Measurements from ENCODE around the gene MAB21L2. TPM values are rescaled to one million over a fixed set of nuclear protein-coding genes. Genes with fewer than 3 reads are reported as not detected.
A peak's percentile ranks its signal among the peaks of the same experiment; 100 is the strongest.

The MAB21L2 gene
- total and polyA plus RNA-seq, 2 experiments from 2014 or later = not detected

GRCh38 chr4:150567070-150567469 lies 14.9 kb upstream of the MAB21L2 start:
- Histone ChIP-seq H3K9me3 (ENCODE audit: low read depth) (no peaks in the 10 kb centered on the region), H3F3A (ENCODE audit: insufficient read depth) (0 out of 2 replicates have a peak, but pooled peaks cover 6% of the 10 kb centered on the region), H3K9ac (no peak overlapping the region), H2AFZ (no peak overlapping the region), H3K36me3 (ENCODE audit: low read depth) (no peaks in the 10 kb centered on the region), H3K4me2 (ENCODE audit: unreplicated experiment) (no peak overlapping the region), H3K79me2 (ENCODE audit: insufficient read depth) (no peaks in the 10 kb centered on the region), H3K4me1 (ENCODE audit: insufficient read depth) (peaks cover 11% of the 10 kb centered on the region), H3K4me3 (no peak overlapping the region), H3K9me2 (ENCODE audit: insufficient read depth) (no peaks in the 10 kb centered on the region), H4K20me1 (ENCODE audit: insufficient read depth) (no peaks in the 10 kb centered on the region), H3K27ac (no peak overlapping the region), H3K27me3 (replicated peaks; ENCODE audit: insufficient read depth) (no peaks in the 10 kb centered on the region)
- TF ChIP-seq EZH2phosphoT487 (IDR thresholded peaks at IDR 0.05; ENCODE audit: insufficient read depth, low read depth) (no peak), EZH2 (IDR thresholded peaks at IDR 0.05; ENCODE audit: insufficient read depth, poor library complexity, severe bottlenecking) (no peak)
- no peak for DNase-seq
- WGBS, 2 experiments (ENCODE audit: low coverage in 1 of 2, low lambda C conversion rate in 2 of 2, missing lambda C conversion rate in 2 of 2) = 95 to 98% methylated on average over 3 of the region's 3 CpGs
- in situ Hi-C loops (cut with MboI) = no loop called here

- H3K4me3 ChIP-seq = no peak overlapping the region
- DNase-seq = peak; percentile 66
These were observed 12.5 kb upstream of the MAB21L2 start for GRCh38 chr4:150569384-150569987.

GRCh38 chr4:150569998-150570535 lies 11.9 kb upstream of the MAB21L2 start:
- H3K4me3 ChIP-seq = no peak overlapping the region
- in situ Hi-C loops (cut with MboI) = no loop called here
- DNase-seq = no peak
- 0 out of 2 replicates have a peak, but pooled peaks cover 6% of the 10 kb centered on the region for H3F3A ChIP-seq (ENCODE audit: insufficient read depth)
- WGBS, 2 experiments (ENCODE audit: low coverage in 1 of 2, low lambda C conversion rate in 2 of 2, missing lambda C conversion rate in 2 of 2) = 97% methylated on average over 4 of the region's 4 CpGs
- no peaks in the 10 kb centered on the region for H3K9me3 ChIP-seq (ENCODE audit: low read depth)
- H3K9me2 ChIP-seq (ENCODE audit: insufficient read depth) = no peaks in the 10 kb centered on the region
- no peaks in the 10 kb centered on the region for H3K79me2 ChIP-seq (ENCODE audit: insufficient read depth)
- no peak overlapping the region for H2AFZ ChIP-seq
- no peaks in the 10 kb centered on the region for H3K27me3 ChIP-seq (replicated peaks; ENCODE audit: insufficient read depth)
- no peak overlapping the region for H3K4me2 ChIP-seq (ENCODE audit: unreplicated experiment)
- no peaks in the 10 kb centered on the region for H3K36me3 ChIP-seq (ENCODE audit: low read depth)
- no peaks in the 10 kb centered on the region for H4K20me1 ChIP-seq (ENCODE audit: insufficient read depth)
- TF ChIP-seq EZH2phosphoT487 (IDR thresholded peaks at IDR 0.05; ENCODE audit: insufficient read depth, low read depth) (no peak), EZH2 (IDR thresholded peaks at IDR 0.05; ENCODE audit: insufficient read depth, poor library complexity, severe bottlenecking) (no peak)
- H3K9ac ChIP-seq = no peak overlapping the region
- peaks cover 21% of the 10 kb centered on the region for H3K4me1 ChIP-seq (ENCODE audit: insufficient read depth)
- H3K27ac ChIP-seq = no peak overlapping the region

More at GRCh38 chr4:150569384-150569987, 12.5 kb upstream of the MAB21L2 start:
- WGBS, 2 experiments (ENCODE audit: low coverage in 1 of 2, low lambda C conversion rate in 2 of 2, missing lambda C conversion rate in 2 of 2) = 76 to 82% methylated on average over 5 of the region's 5 CpGs
- TF ChIP-seq EZH2 (IDR thresholded peaks at IDR 0.05; ENCODE audit: insufficient read depth, poor library complexity, severe bottlenecking) (no peak), EZH2phosphoT487 (IDR thresholded peaks at IDR 0.05; ENCODE audit: insufficient read depth, low read depth) (no peak)
- Histone ChIP-seq H3K27ac (no peak overlapping the region), H3K36me3 (ENCODE audit: low read depth) (no peaks in the 10 kb centered on the region), H3K27me3 (replicated peaks; ENCODE audit: insufficient read depth) (no peaks in the 10 kb centered on the region), H3K9ac (no peak overlapping the region), H3F3A (ENCODE audit: insufficient read depth) (0 out of 2 replicates have a peak, but pooled peaks cover 6% of the 10 kb centered on the region), H3K9me2 (ENCODE audit: insufficient read depth) (no peaks in the 10 kb centered on the region), H3K9me3 (ENCODE audit: low read depth) (no peaks in the 10 kb centered on the region), H3K4me2 (ENCODE audit: unreplicated experiment) (no peak overlapping the region), H3K79me2 (ENCODE audit: insufficient read depth) (no peaks in the 10 kb centered on the region), H4K20me1 (ENCODE audit: insufficient read depth) (no peaks in the 10 kb centered on the region), H3K4me1 (ENCODE audit: insufficient read depth) (peaks cover 21% of the 10 kb centered on the region), H2AFZ (no peak overlapping the region)
- in situ Hi-C loops (cut with MboI) = no loop called here

GRCh38 chr4:150570862-150571261 lies 11.1 kb upstream of the MAB21L2 start:
- no peak overlapping the region for H3K9ac ChIP-seq
- WGBS, 2 experiments (ENCODE audit: low coverage in 1 of 2, low lambda C conversion rate in 2 of 2, missing lambda C conversion rate in 2 of 2) = 77 to 100% methylated on average over 1 of the region's 1 CpG
- no peak for DNase-seq
- H3K36me3 ChIP-seq (ENCODE audit: low read depth) = no peaks in the 10 kb centered on the region
- H3K4me1 ChIP-seq (ENCODE audit: insufficient read depth) = peaks cover 21% of the 10 kb centered on the region
- H3K27me3 ChIP-seq (replicated peaks; ENCODE audit: insufficient read depth) = no peaks in the 10 kb centered on the region
- H3K9me2 ChIP-seq (ENCODE audit: insufficient read depth) = no peaks in the 10 kb centered on the region
- no peak overlapping the region for H3K4me2 ChIP-seq (ENCODE audit: unreplicated experiment)
- TF ChIP-seq EZH2phosphoT487 (IDR thresholded peaks at IDR 0.05; ENCODE audit: insufficient read depth, low read depth) (no peak), EZH2 (IDR thresholded peaks at IDR 0.05; ENCODE audit: insufficient read depth, poor library complexity, severe bottlenecking) (no peak)
- H3K27ac ChIP-seq = no peak overlapping the region
- H2AFZ ChIP-seq = no peak overlapping the region
- H3F3A ChIP-seq (ENCODE audit: insufficient read depth) = 0 out of 2 replicates have a peak, but pooled peaks cover 6% of the 10 kb centered on the region
- in situ Hi-C loops (cut with MboI) = no loop called here
- H3K4me3 ChIP-seq = no peak overlapping the region
- H3K79me2 ChIP-seq (ENCODE audit: insufficient read depth) = no peaks in the 10 kb centered on the region
- H4K20me1 ChIP-seq (ENCODE audit: insufficient read depth) = no peaks in the 10 kb centered on the region
- no peaks in the 10 kb centered on the region for H3K9me3 ChIP-seq (ENCODE audit: low read depth)

Data from GM23248 (cell line).